ENCODE data around the gene PLK1.
"Not testable (repeated sequence)": the region's sequence is repeated elsewhere in the genome, so short reads cannot be mapped to it uniquely, and the experiment has no call there.

Gene PLK1

GRCh38 chr16:23712976-23713375 is 34.3 kb downstream of the PLK1 start, which contains the start of gene ERN2:
Gene ERN2, minus strand, starts transcription at chr16:23713222. Its CDS starts 35 bp downstream, at chr16:23713187.
- no peak for DNase-seq

- no peak for DNase-seq
Observed at GRCh38 chr16:23716484-23716883, 37.8 kb downstream of the PLK1 start.

GRCh38 chr16:23722613-23723240 is 44.0 kb downstream of the PLK1 start:
- DNase-seq = not testable (repeated sequence)

GRCh38 chr16:23724096-23724784 is 45.6 kb downstream of the PLK1 start:
- DNase-seq = no peak

- DNase-seq = no peak
Observed at GRCh38 chr16:23724785-23725131, 46.1 kb downstream of the PLK1 start.

GRCh38 chr16:23726710-23727109 is 48.0 kb downstream of the PLK1 start:
- DNase-seq = no peak

GRCh38 chr16:23728112-23728477 is 49.4 kb downstream of the PLK1 start:
- DNase-seq = no peak

- no peak for DNase-seq
Observed at GRCh38 chr16:23729503-23730424, 51.1 kb downstream of the PLK1 start.

- no peak for DNase-seq
Observed at GRCh38 chr16:23734176-23734893, 55.6 kb downstream of the PLK1 start.

GRCh38 chr16:23737423-23738028 is 58.8 kb downstream of the PLK1 start:
- not testable (repeated sequence) for DNase-seq

- DNase-seq = no peak
Observed at GRCh38 chr16:23739516-23739915, 60.8 kb downstream of the PLK1 start.
